HEK293T (cell line): ENCODE data around the gene AP2A2.

Experiments
- FOXA1 ChIP-seq: fragments of 450-650 bp; IDR thresholded peaks from 2 replicates; pipeline ENCODE4 v1.6.1; 2016; ENCODE audit warnings: mild to moderate bottlenecking
- FOXK2 ChIP-seq: fragments of 450-650 bp; IDR thresholded peaks from 2 replicates; pipeline ENCODE4 v1.6.1; 2016; ENCODE audit warnings: mild to moderate bottlenecking
- SP1 ChIP-seq: fragments of 450-650 bp; IDR thresholded peaks from 2 replicates; pipeline ENCODE4 v1.6.1; 2017
- SUZ12 ChIP-seq: fragments of 450-650 bp; IDR thresholded peaks from 2 replicates; pipeline ENCODE4 v1.6.1; 2016; ENCODE audit warnings: mild to moderate bottlenecking
- ZNF384 ChIP-seq: fragments of 450-650 bp; IDR thresholded peaks from 2 replicates; pipeline ENCODE4 v1.6.1; 2016

- TF ChIP-seq SP1 (no peak), ZNF384 (no peak), FOXA1 (no peak), FOXK2 (no peak), SUZ12 (no peak)
Observed at GRCh38 chr11:1060852-1061616, 135.4 kb downstream of the AP2A2 start.
